Esophagus muscularis mucosa (tissue), 4 donors: Measurements from ENCODE around the gene USP12. TPM values are rescaled to one million over a fixed set of nuclear protein-coding genes. Genes with fewer than 3 reads are reported as not detected.

Experiments
- DNase-seq: peaks from one replicate; pipeline ENCODE4 v3.0.0-alpha.2; 2017; ENCODE audit errors: extremely low spot score
- H3K27ac ChIP-seq, 4 donors: fragments of 200-600 bp; sonication (generic); replicated peaks in 1 of 4; 1 replicate in 3 of 4; 2 replicates in 1 of 4; pipeline ENCODE4 v1.5.1; 2016 to 2019; ENCODE audit warnings: mild to moderate bottlenecking in 1 of 4
- H3K27me3 ChIP-seq, 4 donors: fragments of 200-600 bp; sonication (generic); one replicate each; pipeline versions ENCODE4 v1.5.1 to v1.6.0; 2016 to 2019
- H3K36me3 ChIP-seq, 4 donors: fragments of 200-600 bp; sonication (generic); one replicate each; pipeline ENCODE4 v1.5.1; 2016 to 2019
- H3K4me1 ChIP-seq, 4 donors: fragments of 200-600 bp; sonication (generic); one replicate each; pipeline ENCODE4 v1.5.1; 2016 to 2019
- H3K4me3 ChIP-seq, 4 donors: fragments of 200-600 bp; sonication (generic); 1 replicate in 2 of 4; 2 replicates in 2 of 4; pipeline ENCODE4 v1.5.1; 2016 to 2019; ENCODE audit warnings: mild to moderate bottlenecking in 4 of 4, moderate library complexity in 1 of 4
- H3K9me3 ChIP-seq, 4 donors: fragments of 200-600 bp; sonication (generic); 1 replicate in 3 of 4; 2 replicates in 1 of 4; pipeline ENCODE4 v1.5.1; 2016 to 2019
- CTCF ChIP-seq, 3 experiments: fragments of 200-600 bp in 2 of 3; fragments of 450-650 bp in 1 of 3; sonication (generic) in 2 of 3; IDR thresholded peaks; one replicate each; pipeline ENCODE4 v1.5.1; 2017 to 2019; ENCODE audit warnings: antibody characterized with exemption in 3 of 3, mild to moderate bottlenecking in 2 of 3, moderate library complexity in 1 of 3
- EP300 ChIP-seq: sonication (generic); formaldehyde crosslinking; IDR thresholded peaks from one replicate; pipeline ENCODE4 v1.6.1; 2017; ENCODE audit warnings: antibody characterized with exemption
- POLR2A ChIP-seq: fragments of 450-650 bp; IDR thresholded peaks from one replicate; pipeline ENCODE4 v1.6.1; 2017; ENCODE audit warnings: antibody characterized with exemption, moderate library complexity, mild to moderate bottlenecking, low read depth
- POLR2AphosphoS5 ChIP-seq, 2 donors: sonication (generic); formaldehyde crosslinking; IDR thresholded peaks; one replicate each; pipeline ENCODE4 v1.6.1; 2017; ENCODE audit warnings: antibody characterized with exemption in 2 of 2
- WGBS: methylation state at CpG from one replicate; pipeline ENCODE4 v1.1.5; 2018; 5-methylcytosine and 5-hydroxymethylcytosine counted together
- intact Hi-C: fragments of 100-400 bp; cut with DNase I; formaldehyde crosslinking; loops from one replicate; pipeline ENCODE4 v1.15.1; 2023
- total RNA-seq, 4 donors: library from RNA; depleted of rRNA; stranded (reverse); fragments of >200 nt; gene quantifications; one replicate each; pipeline versions ENCODE4 v1.1.0 to v1.2.1, GENCODE V29; 2016

Gene USP12
- total RNA-seq, 4 donors from 2014 or later, result 55.6 to 107 (median 87.3) TPM

GRCh38 chr13:27040826-27041108, 130.8 kb downstream of the USP12 start:
- Histone ChIP-seq H3K9me3 (no peaks in the 10 kb centered on the region), H3K27ac (peak overlapping the region; percentile 67 to 83 (median 76)), H3K36me3 (no peaks in the 10 kb centered on the region), H3K4me1 (peaks cover 16 to 68% (median 53%) of the 10 kb centered on the region in 4 donors), H3K4me3 (no peak overlapping the region), H3K27me3 (no peaks in the 10 kb centered on the region)
- no peak for TF ChIP-seq POLR2A
- TF ChIP-seq EP300, result no peak
- no peak for TF ChIP-seq POLR2AphosphoS5 (IDR thresholded peaks at IDR 0.05)
- DNase-seq, result no peak
- WGBS, result 96% methylated on average over 4 of the region's 4 CpGs
- intact Hi-C loops, result no loop called here

GRCh38 chr13:27039171-27039701, 132.4 kb downstream of the USP12 start:
- Histone ChIP-seq H3K9me3 (no peaks in the 10 kb centered on the region), H3K4me3 (no peak overlapping the region), H3K36me3 (no peaks in the 10 kb centered on the region), H3K27me3 (no peaks in the 10 kb centered on the region), H3K27ac (peak overlapping the region; percentile 67 to 83 (median 76)), H3K4me1 (peaks cover 18 to 77% (median 64%) of the 10 kb centered on the region in 4 donors)
- TF ChIP-seq EP300, result no peak
- no peak for TF ChIP-seq POLR2A
- no peak for TF ChIP-seq POLR2AphosphoS5 (IDR thresholded peaks at IDR 0.05)
- TF ChIP-seq CTCF (IDR thresholded peaks at IDR 0.05), result no peak
- DNase-seq, result no peak
- 92% methylated on average over 6 of the region's 9 CpGs for WGBS
- intact Hi-C loops, result no loop called here

- Histone ChIP-seq H3K36me3 (no peaks in the 10 kb centered on the region), H3K27ac (peak overlapping the region in 3 of 4 donors; percentile 67 to 83 (median 80)), H3K4me1 (peaks cover 18 to 71% (median 61%) of the 10 kb centered on the region in 4 donors), H3K4me3 (no peak overlapping the region), H3K27me3 (no peaks in the 10 kb centered on the region), H3K9me3 (no peaks in the 10 kb centered on the region)
- TF ChIP-seq POLR2A, result no peak
- TF ChIP-seq POLR2AphosphoS5 (IDR thresholded peaks at IDR 0.05), result peak in 1 of 2 donors; percentile 41
- intact Hi-C loops, result no loop called here
- WGBS, result 66% methylated on average over 5 of the region's 5 CpGs
- no peak for DNase-seq
These were observed 133.3 kb downstream of the USP12 start for GRCh38 chr13:27038323-27038722.

GRCh38 chr13:27037571-27037970, 134.0 kb downstream of the USP12 start:
- intact Hi-C loops, result no loop called here
- Histone ChIP-seq H3K36me3 (no peaks in the 10 kb centered on the region), H3K4me1 (peaks cover 18 to 63% (median 53%) of the 10 kb centered on the region in 4 donors), H3K27me3 (no peaks in the 10 kb centered on the region), H3K4me3 (no peak overlapping the region), H3K27ac (peak overlapping the region; percentile 67 to 83 (median 78)), H3K9me3 (no peaks in the 10 kb centered on the region)
- TF ChIP-seq EP300, result no peak
- no peak for TF ChIP-seq CTCF (IDR thresholded peaks at IDR 0.05)
- TF ChIP-seq POLR2A, result no peak
- no peak for TF ChIP-seq POLR2AphosphoS5 (IDR thresholded peaks at IDR 0.05)
- DNase-seq, result no peak
- WGBS, result 94% methylated on average over 3 of the region's 5 CpGs

GRCh38 chr13:27037171-27037570, 134.4 kb downstream of the USP12 start:
- intact Hi-C loops, result no loop called here
- H3K4me1 ChIP-seq, result peaks cover 18 to 63% (median 53%) of the 10 kb centered on the region in 4 donors
- no peak overlapping the region for H3K4me3 ChIP-seq
- H3K9me3 ChIP-seq, result no peaks in the 10 kb centered on the region
- DNase-seq, result no peak
- TF ChIP-seq CTCF (IDR thresholded peaks at IDR 0.05), result no peak
- WGBS, result 86% methylated on average over 2 of the region's 4 CpGs
- no peaks in the 10 kb centered on the region for H3K36me3 ChIP-seq
- peak overlapping the region; percentile 67 to 83 (median 78) for H3K27ac ChIP-seq
- H3K27me3 ChIP-seq, result no peaks in the 10 kb centered on the region
